PC-9 (cell line): ENCODE measurements around the gene ZNF423. TPM values are rescaled to one million over a fixed set of nuclear protein-coding genes. Genes with fewer than 3 reads are reported as not detected.

Experiments used
- BruUV-seq: library from RNA; stranded (reverse); fragments of 400-500 nt; replicated peaks from 2 replicates; lab custom pipeline; 2021; lab: Mats Ljungman, UMichigan
- CTCF ChIA-PET: fragments of 300-600 bp; sonication (Branson Sonifier 250); formaldehyde crosslinking; loops from one replicate; lab custom pipeline; 2022; ENCODE audit warnings: antibody characterized with exemption; lab: Charles Lee
- POLR2A ChIA-PET: fragments of 300-600 bp; sonication (Branson Sonifier 250); formaldehyde crosslinking; loops from one replicate; lab custom pipeline; 2022; ENCODE audit warnings: antibody characterized with exemption; ENCODE audit not compliant: unreplicated experiment; lab: Charles Lee
- DNase-seq, 2 experiments: peaks; one replicate each; pipeline versions ENCODE4 v3.0.0 to v3.0.0-alpha.2; 2015 to 2022; ENCODE audit warnings: mixed read lengths in 1 of 2
- H2AFZ ChIP-seq: fragments of 200-600 bp; sonication (generic); 2 replicates; pipeline ENCODE4 v1.8.1; 2017; ENCODE audit warnings: antibody characterized with exemption
- H3F3A ChIP-seq: fragments of 200-600 bp; sonication (generic); 2 replicates; pipeline ENCODE4 v1.8.1; 2017; ENCODE audit warnings: antibody characterized with exemption, mild to moderate bottlenecking, low read depth; ENCODE audit not compliant: insufficient read depth
- H3K27ac ChIP-seq: fragments of 200-600 bp; sonication (generic); 2 replicates; pipeline ENCODE4 v1.6.1; 2016; ENCODE audit warnings: mixed run types
- H3K27me3 ChIP-seq: fragments of 200-600 bp; sonication (generic); 2 replicates; pipeline ENCODE4 v1.6.1; 2016; ENCODE audit warnings: low read depth, mixed run types; ENCODE audit not compliant: insufficient read depth
- H3K36me3 ChIP-seq: fragments of 200-600 bp; sonication (generic); 2 replicates; pipeline ENCODE4 v1.6.1; 2016; ENCODE audit warnings: low read depth, mixed run types
- H3K4me1 ChIP-seq: fragments of 200-600 bp; sonication (generic); replicated peaks from 2 replicates; pipeline ENCODE4 v1.6.1; 2016; ENCODE audit warnings: mixed run types; ENCODE audit not compliant: insufficient read depth
- H3K4me2 ChIP-seq: fragments of 200-600 bp; sonication (generic); 2 replicates; pipeline ENCODE4 v1.6.1; 2017; ENCODE audit warnings: mixed run types
- H3K4me3 ChIP-seq: fragments of 200-600 bp; sonication (generic); 2 replicates; pipeline ENCODE4 v1.6.1; 2016; ENCODE audit warnings: mixed run types
- H3K79me2 ChIP-seq: fragments of 200-600 bp; sonication (generic); 2 replicates; pipeline ENCODE4 v1.6.1; 2017; ENCODE audit warnings: low read depth, mixed run types
- H3K9me2 ChIP-seq: fragments of 200-600 bp; sonication (generic); 2 replicates; pipeline ENCODE4 v1.8.1; 2017; ENCODE audit warnings: mild to moderate bottlenecking; ENCODE audit not compliant: insufficient read depth
- H3K9me3 ChIP-seq: fragments of 200-600 bp; sonication (generic); 2 replicates; pipeline ENCODE4 v1.8.1; 2016; ENCODE audit warnings: low read depth; ENCODE audit not compliant: insufficient read depth
- H4K20me1 ChIP-seq: fragments of 200-600 bp; sonication (generic); 2 replicates; pipeline ENCODE4 v1.8.1; 2017; ENCODE audit not compliant: insufficient read depth
- CTCF ChIP-seq: fragments of 200-600 bp; sonication (generic); conservative IDR thresholded peaks from 2 replicates; pipeline ENCODE4 v1.6.1; 2017; ENCODE audit warnings: mixed run types, antibody characterized with exemption, mild to moderate bottlenecking, moderate library complexity
- EZH2 ChIP-seq: fragments of 200-600 bp; sonication (generic); IDR thresholded peaks from 2 replicates; pipeline ENCODE4 v1.8.0; 2017; ENCODE audit warnings: antibody characterized with exemption, low read depth
- intact Hi-C: fragments of 100-400 bp; cut with micrococcal nuclease; formaldehyde crosslinking; loops from one replicate; pipeline ENCODE4 v1.10.0; 2022; ENCODE audit not compliant: unreplicated experiment
- total RNA-seq: library from RNA; stranded (reverse); gene quantifications from 2 replicates; pipeline ENCODE4 v1.2.3, GENCODE V29; 2021

ZNF423 gene
- total RNA-seq, 1 experiment from 2014 or later, result not detected

- TF ChIP-seq EZH2 (no peak), CTCF (no peak)
- no peak for DNase-seq
- Histone ChIP-seq H3K4me1 (no peaks in the 10 kb centered on the region), H2AFZ (no peak overlapping the region), H3K27me3 (peaks cover 56% of the 10 kb centered on the region), H3K9me3 (no peaks in the 10 kb centered on the region), H3K27ac (no peak overlapping the region), H3K9me2 (no peaks in the 10 kb centered on the region), H3K4me2 (no peak overlapping the region), H3K36me3 (no peaks in the 10 kb centered on the region), H3F3A (no peaks in the 10 kb centered on the region), H3K79me2 (no peaks in the 10 kb centered on the region), H3K4me3 (no peak overlapping the region), H4K20me1 (no peaks in the 10 kb centered on the region)
- no TSS peak for BruUV-seq
- ChIA-PET CTCF (no interaction called here), POLR2A (no interaction called here)
- intact Hi-C loops, result no loop called here
These were observed 303.5 kb downstream of the ZNF423 start for GRCh38 chr16:49552313-49552928.

GRCh38 chr16:49550666-49551065 lies 305.2 kb downstream of the ZNF423 start:
- H4K20me1 ChIP-seq, result no peaks in the 10 kb centered on the region
- DNase-seq, result no peak
- H3K4me2 ChIP-seq, result no peak overlapping the region
- no peak for TF ChIP-seq CTCF
- TF ChIP-seq EZH2, result no peak
- no peaks in the 10 kb centered on the region for H3K9me3 ChIP-seq
- intact Hi-C loops, result no loop called here
- no peaks in the 10 kb centered on the region for H3K4me1 ChIP-seq
- H2AFZ ChIP-seq, result no peak overlapping the region
- ChIA-PET CTCF (no interaction called here), POLR2A (no interaction called here)
- no peaks in the 10 kb centered on the region for H3K36me3 ChIP-seq
- no peaks in the 10 kb centered on the region for H3K79me2 ChIP-seq
- BruUV-seq, result no TSS peak
- H3F3A ChIP-seq, result no peaks in the 10 kb centered on the region
- H3K27ac ChIP-seq, result no peak overlapping the region
- H3K9me2 ChIP-seq, result no peaks in the 10 kb centered on the region
- H3K27me3 ChIP-seq, result peaks cover 61% of the 10 kb centered on the region
- H3K4me3 ChIP-seq, result no peak overlapping the region

DNA sequence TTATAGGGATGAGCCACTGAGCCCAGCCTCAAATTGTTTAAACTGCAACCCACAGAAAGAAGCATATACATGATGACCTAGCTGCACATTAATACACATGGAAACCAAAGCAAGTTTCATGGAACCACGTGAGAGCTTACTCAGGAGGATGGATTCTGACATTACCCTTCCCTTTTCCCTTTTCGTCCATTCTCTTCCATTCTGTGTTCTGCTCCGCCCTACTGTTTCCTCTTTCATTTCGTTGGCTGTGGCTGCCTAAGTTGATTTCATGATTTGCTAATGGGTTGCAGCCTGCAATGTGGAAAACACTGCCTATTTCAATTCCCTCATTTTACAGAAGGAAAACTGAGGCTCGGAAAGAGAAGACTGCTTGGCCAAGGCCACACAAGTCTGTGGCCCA lies 305.8 kb downstream of the ZNF423 start:
- no peak for DNase-seq
- no peak overlapping the region for H2AFZ ChIP-seq
- H3K27ac ChIP-seq, result no peak overlapping the region
- H3K4me1 ChIP-seq, result no peaks in the 10 kb centered on the region
- H3K4me3 ChIP-seq, result no peak overlapping the region
- H3K36me3 ChIP-seq, result no peaks in the 10 kb centered on the region
- intact Hi-C loops, result no loop called here
- POLR2A ChIA-PET, result no interaction called here
- H3K9me2 ChIP-seq, result no peaks in the 10 kb centered on the region
- H3F3A ChIP-seq, result no peaks in the 10 kb centered on the region
- CTCF ChIA-PET, result no interaction called here
- no TSS peak for BruUV-seq
- no peak overlapping the region for H3K4me2 ChIP-seq
- peaks cover 66% of the 10 kb centered on the region for H3K27me3 ChIP-seq
- no peaks in the 10 kb centered on the region for H4K20me1 ChIP-seq
- no peak for TF ChIP-seq EZH2
- TF ChIP-seq CTCF, result no peak
- H3K79me2 ChIP-seq, result no peaks in the 10 kb centered on the region
- no peaks in the 10 kb centered on the region for H3K9me3 ChIP-seq
